WTC11 (cell line): ENCODE data around the gene PKM. TPM values are rescaled to one million over a fixed set of nuclear protein-coding genes. Genes with fewer than 3 reads are reported as not detected.
A peak's percentile ranks its signal among the peaks of the same experiment; 100 is the strongest.

Experiments used
- AR ChIP-seq: fragments of 250-450 bp; sonication (Bioruptor Pico); IDR thresholded peaks from 2 replicates; pipeline ENCODE4 v1.9.0; 2021; ENCODE audit warnings: mild to moderate bottlenecking
- ATF1 ChIP-seq: sonication (generic); formaldehyde crosslinking; IDR thresholded peaks from 2 replicates; pipeline ENCODE4 v1.8.1; 2023; ENCODE audit warnings: mild to moderate bottlenecking, moderate library complexity, missing genetic modification reagents
- ATF3 ChIP-seq: sonication (generic); formaldehyde crosslinking; conservative IDR thresholded peaks from 2 replicates; pipeline ENCODE4 v1.8.1; 2022; ENCODE audit warnings: mild to moderate bottlenecking, missing genetic modification reagents
- CREB1 ChIP-seq: sonication (generic); formaldehyde crosslinking; IDR thresholded peaks from 2 replicates; pipeline ENCODE4 v1.8.0; 2023; ENCODE audit warnings: mild to moderate bottlenecking, missing genetic modification reagents
- E2F5 ChIP-seq: sonication (generic); formaldehyde crosslinking; IDR thresholded peaks from 2 replicates; pipeline ENCODE4 v1.8.1; 2022; ENCODE audit warnings: mild to moderate bottlenecking, moderate library complexity, missing genetic modification reagents
- ELF4 ChIP-seq: sonication (generic); formaldehyde crosslinking; IDR thresholded peaks from 2 replicates; pipeline ENCODE4 v1.8.1; 2022; ENCODE audit warnings: low read depth, mild to moderate bottlenecking, moderate library complexity, missing genetic modification reagents
- ETV6 ChIP-seq: sonication (generic); formaldehyde crosslinking; IDR thresholded peaks from 2 replicates; pipeline ENCODE4 v1.8.1; 2022; ENCODE audit warnings: mild to moderate bottlenecking, missing genetic modification reagents
- FOXJ3 ChIP-seq: sonication (generic); formaldehyde crosslinking; IDR thresholded peaks from 2 replicates; pipeline ENCODE4 v1.9.0; 2021; ENCODE audit warnings: missing genetic modification reagents, mild to moderate bottlenecking, borderline replicate concordance
- FOXK1 ChIP-seq: sonication (generic); formaldehyde crosslinking; IDR thresholded peaks from 2 replicates; pipeline ENCODE4 v1.8.0; 2022; ENCODE audit warnings: mild to moderate bottlenecking, moderate library complexity, missing genetic modification reagents
- FOXP1 ChIP-seq: sonication (generic); formaldehyde crosslinking; IDR thresholded peaks from 2 replicates; pipeline ENCODE4 v1.8.0; 2022; ENCODE audit warnings: missing genetic modification reagents, mild to moderate bottlenecking, moderate library complexity, borderline replicate concordance
- GTF2I ChIP-seq: fragments of 250-450 bp; sonication (Bioruptor Pico); conservative IDR thresholded peaks from 2 replicates; pipeline ENCODE4 v1.4.0; 2021; ENCODE audit warnings: mild to moderate bottlenecking
- JAZF1 ChIP-seq: fragments of 250-450 bp; sonication (Bioruptor Pico); IDR thresholded peaks from 2 replicates; pipeline ENCODE4 v1.9.0; 2021; ENCODE audit warnings: moderate library complexity, mild to moderate bottlenecking, inconsistent platforms
- KAT7 ChIP-seq: sonication (generic); formaldehyde crosslinking; IDR thresholded peaks from 2 replicates; pipeline ENCODE4 v1.8.1; 2023; ENCODE audit warnings: missing genetic modification reagents, mild to moderate bottlenecking, borderline replicate concordance
- NFATC4 ChIP-seq: fragments of 250-450 bp; sonication (Bioruptor Pico); IDR thresholded peaks from 2 replicates; pipeline ENCODE4 v1.9.0; 2021; ENCODE audit warnings: mild to moderate bottlenecking
- PRDM15 ChIP-seq: sonication (generic); formaldehyde crosslinking; IDR thresholded peaks from 2 replicates; pipeline ENCODE4 v1.8.0; 2022; ENCODE audit warnings: missing genetic modification reagents
- PREB ChIP-seq: sonication (generic); formaldehyde crosslinking; IDR thresholded peaks from 2 replicates; pipeline ENCODE4 v1.8.1; 2022; ENCODE audit warnings: mild to moderate bottlenecking, missing genetic modification reagents, moderate library complexity, borderline replicate concordance
- SMAD3 ChIP-seq: sonication (generic); formaldehyde crosslinking; IDR thresholded peaks from 2 replicates; pipeline ENCODE4 v1.8.0; 2022; ENCODE audit warnings: missing genetic modification reagents, mild to moderate bottlenecking, borderline replicate concordance
- TEAD1 ChIP-seq: sonication (generic); formaldehyde crosslinking; IDR thresholded peaks from 2 replicates; pipeline ENCODE4 v1.8.0; 2022; ENCODE audit warnings: mild to moderate bottlenecking, missing genetic modification reagents
- ZBTB43 ChIP-seq: sonication (generic); formaldehyde crosslinking; IDR thresholded peaks from 2 replicates; pipeline ENCODE4 v1.8.1; 2023; ENCODE audit warnings: mild to moderate bottlenecking, missing genetic modification reagents
- ZNF219 ChIP-seq: sonication (generic); formaldehyde crosslinking; IDR thresholded peaks from 2 replicates; pipeline ENCODE4 v1.8.0; 2023; ENCODE audit warnings: missing genetic modification reagents, mild to moderate bottlenecking, borderline replicate concordance
- ZNF317 ChIP-seq: sonication (generic); formaldehyde crosslinking; IDR thresholded peaks from 2 replicates; pipeline ENCODE4 v1.8.1; 2023; ENCODE audit warnings: low read depth, mild to moderate bottlenecking, moderate library complexity, missing genetic modification reagents, borderline replicate concordance
- ZNF396 ChIP-seq: fragments of 250-450 bp; sonication (Bioruptor Pico); IDR thresholded peaks from 2 replicates; pipeline ENCODE4 v1.8.0; 2021; ENCODE audit warnings: mild to moderate bottlenecking, moderate library complexity, borderline replicate concordance
- ZNF532 ChIP-seq: fragments of 250-450 bp; sonication (Bioruptor Pico); IDR thresholded peaks from 2 replicates; pipeline ENCODE4 v1.9.0; 2021; ENCODE audit warnings: mild to moderate bottlenecking, borderline replicate concordance
- total RNA-seq: library from RNA; stranded (reverse); gene quantifications from 3 replicates; pipeline ENCODE4 v1.2.3, GENCODE V29; 2021

The PKM gene
- total RNA-seq, 1 experiment from 2014 or later = 858 TPM

- no peak for TF ChIP-seq FOXK1 (CRISPR knock-in tag)
- no peak; the same call in 1 of the 2 replicates for TF ChIP-seq ZBTB43 (CRISPR knock-in tag)
- 0 out of 2 replicates have a peak, but pooled peaks have one; percentile 38 for TF ChIP-seq ZNF317 (CRISPR knock-in tag)
- TF ChIP-seq KAT7 (CRISPR knock-in tag) = no peak
- TF ChIP-seq NFATC4 (CRISPR knock-in tag) = no peak
- TF ChIP-seq ATF1 (CRISPR knock-in tag) = no peak
- TF ChIP-seq ETV6 (CRISPR knock-in tag) = peak; percentile 78; the same call in 1 of the 2 replicates
- no peak for TF ChIP-seq ZNF396
- TF ChIP-seq ZNF219 (CRISPR knock-in tag) = peak; percentile 79; the same call in 1 of the 2 replicates
- TF ChIP-seq CREB1 (CRISPR knock-in tag) = no peak
- TF ChIP-seq AR (CRISPR knock-in tag) = no peak
- peak; percentile 66; the same call in 1 of the 2 replicates for TF ChIP-seq E2F5 (CRISPR knock-in tag)
- no peak for TF ChIP-seq ATF3
- TF ChIP-seq FOXP1 (CRISPR knock-in tag) = no peak
- no peak for TF ChIP-seq JAZF1 (CRISPR knock-in tag)
- no peak for TF ChIP-seq PRDM15 (CRISPR knock-in tag)
- no peak for TF ChIP-seq GTF2I (CRISPR knock-in tag)
- no peak for TF ChIP-seq ZNF532
- peak; percentile 59; the same call in 1 of the 2 replicates for TF ChIP-seq TEAD1 (CRISPR knock-in tag)
- no peak for TF ChIP-seq FOXJ3
- no peak; the same call in 1 of the 2 replicates for TF ChIP-seq PREB (CRISPR knock-in tag)
- no peak; the same call in 1 of the 2 replicates for TF ChIP-seq SMAD3 (CRISPR knock-in tag)
- no peak for TF ChIP-seq ELF4 (CRISPR knock-in tag)
Observed at GRCh38 chr15:72230197-72231065, 559 bp downstream of the PKM start (continued).
